ENCODE data around the gene C7.
A peak's percentile ranks its signal among the peaks of the same experiment; 100 is the strongest.

C7 gene

DNA sequence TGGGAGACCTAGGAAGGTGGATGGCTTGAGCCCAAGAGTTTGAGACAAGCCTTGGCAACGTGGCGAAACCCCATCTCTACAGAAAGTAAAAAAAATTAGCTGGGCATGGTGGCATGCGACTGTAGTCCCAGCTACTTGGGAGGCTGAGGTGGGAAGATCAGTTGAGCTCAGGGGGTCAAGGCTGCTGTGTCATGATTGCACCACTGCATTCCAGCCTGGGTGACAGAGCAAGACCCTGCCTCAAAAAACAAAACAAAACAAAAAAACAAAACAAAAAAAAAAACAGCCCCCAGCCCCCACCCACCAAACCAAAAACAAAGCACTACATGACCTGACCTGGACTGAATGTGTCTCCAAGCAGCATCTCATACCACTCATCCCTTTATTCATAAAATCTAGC, 33.3 kb upstream of the C7 start:
- Histone ChIP-seq H3K23ac (ENCODE audit: low read length in 2 of 2) (no peak overlapping the region), H3K4ac (ENCODE audit: low read depth in 1 of 2, low read length in 2 of 2) (no peak overlapping the region), H2BK5ac (ENCODE audit: low read depth, low read length, poor library complexity, severe bottlenecking) (no peak overlapping the region), H3K4me2 (ENCODE audit: low read length, poor library complexity, severe bottlenecking) (no peak overlapping the region), H3K9me3 (ENCODE audit: control insufficient read depth, low read length) (no peaks in the 10 kb centered on the region), H3K4me3 (ENCODE audit: insufficient read depth in 1 of 2, low read depth in 1 of 2, low read length in 2 of 2) (no peak overlapping the region), H3K18ac (ENCODE audit: low read depth in 1 of 2, low read length in 2 of 2) (no peak overlapping the region), H3K79me1 (replicated peaks; ENCODE audit: low read length, poor library complexity, severe bottlenecking) (no peaks in the 10 kb centered on the region), H3K36me3 (ENCODE audit: control insufficient read depth in 1 of 2, insufficient read depth in 2 of 2, low read depth in 1 of 2, low read length in 2 of 2) (no peaks in the 10 kb centered on the region), H3K9ac (ENCODE audit: low read length) (no peak overlapping the region), H2AK5ac (ENCODE audit: low read length, severe bottlenecking) (no peak overlapping the region), H3K14ac (ENCODE audit: low read length in 2 of 2) (no peak overlapping the region), H3K4me1 (ENCODE audit: control insufficient read depth, insufficient read depth, low read depth, low read length) (no peaks in the 10 kb centered on the region), H2BK12ac (ENCODE audit: low read length in 2 of 2) (no peak overlapping the region), H3K27me3 (ENCODE audit: control insufficient read depth in 1 of 2, insufficient read depth in 1 of 2, low read length in 2 of 2) (no peaks in the 10 kb centered on the region), H2AFZ (ENCODE audit: low read depth, low read length) (no peak overlapping the region), H3K27ac (ENCODE audit: low read length, poor library complexity, severe bottlenecking) (no peak overlapping the region), H4K91ac (ENCODE audit: low read length) (no peak overlapping the region), H2BK15ac (ENCODE audit: low read depth, poor library complexity, severe bottlenecking) (no peak overlapping the region), H4K8ac (ENCODE audit: low read length) (no peak overlapping the region), H2BK120ac (ENCODE audit: low read depth, low read length) (no peak overlapping the region)
- 79% methylated on average over 3 of the region's 3 CpGs for WGBS
- no peak for DNase-seq

DNA sequence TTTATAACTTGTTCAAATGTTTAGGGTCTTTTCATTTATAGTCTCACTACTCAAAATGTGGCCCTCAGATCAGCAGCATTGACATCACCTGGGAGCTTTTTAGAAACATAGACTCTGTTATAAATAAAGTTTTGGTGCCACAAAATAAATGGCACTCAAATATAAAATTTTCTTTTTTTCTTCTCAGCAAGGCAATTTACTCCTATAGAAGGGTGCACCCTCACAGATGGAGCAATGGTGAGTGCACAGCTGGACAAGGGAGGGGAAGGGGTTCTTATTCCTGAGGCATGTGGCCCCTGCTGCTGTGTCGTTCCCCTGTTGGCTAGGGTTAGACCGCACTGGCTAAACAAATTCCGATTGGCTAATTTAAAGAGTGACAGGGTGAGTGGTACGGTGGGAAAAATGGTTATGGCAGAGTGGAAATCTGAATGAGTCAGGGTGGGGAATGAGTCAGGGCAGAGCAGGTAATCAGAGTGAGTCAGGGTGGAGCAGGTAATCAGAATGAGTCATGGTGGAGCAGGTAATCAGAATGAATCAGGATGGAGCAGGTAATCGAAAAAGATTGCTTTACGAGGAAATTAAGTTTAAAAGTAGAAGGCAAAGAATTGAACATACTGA, 31.8 kb upstream of the C7 start:
- Histone ChIP-seq H4K91ac (ENCODE audit: low read length) (no peak overlapping the region), H3K23ac (ENCODE audit: low read length in 2 of 2) (no peak overlapping the region), H3K4ac (ENCODE audit: low read depth in 1 of 2, low read length in 2 of 2) (no peak overlapping the region), H2BK15ac (ENCODE audit: low read depth, poor library complexity, severe bottlenecking) (no peak overlapping the region), H2AFZ (ENCODE audit: low read depth, low read length) (no peak overlapping the region), H3K9me3 (ENCODE audit: control insufficient read depth, low read length) (peaks cover 9% of the 10 kb centered on the region), H3K14ac (ENCODE audit: low read length in 2 of 2) (no peak overlapping the region), H2AK5ac (ENCODE audit: low read length, severe bottlenecking) (no peak overlapping the region), H3K27me3 (ENCODE audit: control insufficient read depth in 1 of 2, insufficient read depth in 1 of 2, low read length in 2 of 2) (no peaks in the 10 kb centered on the region), H3K27ac (ENCODE audit: low read length, poor library complexity, severe bottlenecking) (no peak overlapping the region), H2BK12ac (ENCODE audit: low read length in 2 of 2) (no peak overlapping the region), H3K36me3 (ENCODE audit: control insufficient read depth in 1 of 2, insufficient read depth in 2 of 2, low read depth in 1 of 2, low read length in 2 of 2) (no peaks in the 10 kb centered on the region), H3K79me1 (replicated peaks; ENCODE audit: low read length, poor library complexity, severe bottlenecking) (no peaks in the 10 kb centered on the region), H4K8ac (ENCODE audit: low read length) (no peak overlapping the region), H3K9ac (ENCODE audit: low read length) (no peak overlapping the region), H3K4me2 (ENCODE audit: low read length, poor library complexity, severe bottlenecking) (no peak overlapping the region), H3K18ac (ENCODE audit: low read depth in 1 of 2, low read length in 2 of 2) (no peak overlapping the region), H3K4me3 (ENCODE audit: insufficient read depth in 1 of 2, low read depth in 1 of 2, low read length in 2 of 2) (no peak overlapping the region), H2BK120ac (ENCODE audit: low read depth, low read length) (no peak overlapping the region), H3K4me1 (ENCODE audit: control insufficient read depth, insufficient read depth, low read depth, low read length) (no peaks in the 10 kb centered on the region), H2BK5ac (ENCODE audit: low read depth, low read length, poor library complexity, severe bottlenecking) (no peak overlapping the region)
- 85% methylated on average over 4 of the region's 6 CpGs for WGBS
- no peak for DNase-seq

DNA sequence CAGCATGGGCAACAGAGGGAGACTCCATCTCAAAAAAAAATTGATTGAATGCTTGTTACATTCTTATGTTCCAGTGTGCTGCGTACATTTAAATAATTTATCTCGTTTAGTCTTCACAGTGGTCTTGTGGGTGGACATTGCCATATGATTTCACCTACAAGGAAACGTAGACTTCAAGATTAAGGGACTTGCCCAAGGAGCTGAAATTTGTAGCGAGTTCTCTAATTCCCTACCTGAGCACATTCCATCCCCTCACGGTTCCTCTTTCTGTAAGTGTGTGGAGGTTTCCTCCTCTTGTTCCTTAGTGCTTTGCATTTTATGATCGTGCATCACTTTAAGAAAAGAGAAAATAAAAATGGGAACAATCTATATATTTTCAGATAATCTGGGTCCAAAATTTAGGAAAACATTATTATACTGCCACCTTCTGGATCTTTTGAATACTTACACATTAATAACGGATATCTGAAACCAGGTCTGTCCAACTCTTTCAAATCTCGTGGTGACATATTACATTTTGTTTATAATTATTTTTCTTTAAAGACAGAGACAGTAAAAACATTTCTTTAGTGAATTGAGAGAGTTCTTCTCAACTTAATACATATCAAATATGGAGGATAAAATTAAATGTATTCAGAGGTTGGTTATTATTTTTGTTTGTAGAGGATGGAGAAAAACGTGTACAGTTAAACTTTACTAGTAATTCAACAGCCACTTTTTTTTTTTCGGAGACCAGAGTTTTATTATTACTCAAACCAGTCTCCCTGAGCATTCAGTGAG, 29.9 kb upstream of the C7 start:
- H3K4me2 ChIP-seq (ENCODE audit: low read length, poor library complexity, severe bottlenecking), result no peak overlapping the region
- H3K27me3 ChIP-seq (ENCODE audit: control insufficient read depth in 1 of 2, insufficient read depth in 1 of 2, low read length in 2 of 2), result no peaks in the 10 kb centered on the region
- H4K91ac ChIP-seq (ENCODE audit: low read length), result no peak overlapping the region
- no peak overlapping the region for H3K4ac ChIP-seq (ENCODE audit: low read depth in 1 of 2, low read length in 2 of 2)
- H3K27ac ChIP-seq (ENCODE audit: low read length, poor library complexity, severe bottlenecking), result no peak overlapping the region
- no peaks in the 10 kb centered on the region for H3K4me1 ChIP-seq (ENCODE audit: control insufficient read depth, insufficient read depth, low read depth, low read length)
- no peaks in the 10 kb centered on the region for H3K79me1 ChIP-seq (replicated peaks; ENCODE audit: low read length, poor library complexity, severe bottlenecking)
- H3K36me3 ChIP-seq (ENCODE audit: control insufficient read depth in 1 of 2, insufficient read depth in 2 of 2, low read depth in 1 of 2, low read length in 2 of 2), result no peaks in the 10 kb centered on the region
- peak; percentile 33 for DNase-seq
- H2AFZ ChIP-seq (ENCODE audit: low read depth, low read length), result no peak overlapping the region
- H2BK120ac ChIP-seq (ENCODE audit: low read depth, low read length), result no peak overlapping the region
- H4K8ac ChIP-seq (ENCODE audit: low read length), result no peak overlapping the region
- H2AK5ac ChIP-seq (ENCODE audit: low read length, severe bottlenecking), result no peak overlapping the region
- H3K9me3 ChIP-seq (ENCODE audit: control insufficient read depth, low read length), result peaks cover 9% of the 10 kb centered on the region
- no peak overlapping the region for H3K14ac ChIP-seq (ENCODE audit: low read length in 2 of 2)
- WGBS, result 54% methylated on average over 3 of the region's 10 CpGs
- H3K9ac ChIP-seq (ENCODE audit: low read length), result peak overlapping the region; percentile 67
- no peak overlapping the region for H3K4me3 ChIP-seq (ENCODE audit: insufficient read depth in 1 of 2, low read depth in 1 of 2, low read length in 2 of 2)
- no peak overlapping the region for H3K18ac ChIP-seq (ENCODE audit: low read depth in 1 of 2, low read length in 2 of 2)
- no peak overlapping the region for H2BK15ac ChIP-seq (ENCODE audit: low read depth, poor library complexity, severe bottlenecking)
- no peak overlapping the region for H2BK5ac ChIP-seq (ENCODE audit: low read depth, low read length, poor library complexity, severe bottlenecking)
- no peak overlapping the region for H3K23ac ChIP-seq (ENCODE audit: low read length in 2 of 2)
- H2BK12ac ChIP-seq (ENCODE audit: low read length in 2 of 2), result no peak overlapping the region

DNA sequence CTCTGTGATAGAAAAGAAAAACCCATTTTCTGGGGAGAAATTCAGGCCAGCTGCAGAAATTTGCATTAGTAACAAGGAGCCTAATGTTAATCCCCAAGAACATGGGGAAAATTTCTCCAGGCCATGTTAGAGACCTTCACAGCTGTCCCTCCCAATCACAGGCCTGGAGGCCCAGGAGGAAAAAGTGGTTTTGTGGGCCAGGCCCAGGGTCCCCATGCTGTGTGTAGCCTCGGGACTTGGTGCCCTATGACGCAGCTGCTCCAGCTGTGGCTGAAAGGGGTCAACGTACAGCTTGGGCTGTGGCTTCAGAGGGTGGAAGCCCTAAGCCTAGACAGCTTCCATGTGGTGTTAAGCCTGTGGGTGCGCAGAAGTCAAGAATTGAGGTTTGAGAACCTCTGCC, 27.0 kb upstream of the C7 start:
- Histone ChIP-seq H2AK5ac (ENCODE audit: low read length, severe bottlenecking) (no peak overlapping the region), H3K4ac (ENCODE audit: low read depth in 1 of 2, low read length in 2 of 2) (no peak overlapping the region), H3K27ac (ENCODE audit: low read length, poor library complexity, severe bottlenecking) (no peak overlapping the region), H3K9me3 (ENCODE audit: control insufficient read depth, low read length) (peaks cover 9% of the 10 kb centered on the region), H3K4me3 (ENCODE audit: insufficient read depth in 1 of 2, low read depth in 1 of 2, low read length in 2 of 2) (no peak overlapping the region), H3K4me1 (ENCODE audit: control insufficient read depth, insufficient read depth, low read depth, low read length) (no peaks in the 10 kb centered on the region), H3K36me3 (ENCODE audit: control insufficient read depth in 1 of 2, insufficient read depth in 2 of 2, low read depth in 1 of 2, low read length in 2 of 2) (no peaks in the 10 kb centered on the region), H4K91ac (ENCODE audit: low read length) (no peak overlapping the region), H4K8ac (ENCODE audit: low read length) (no peak overlapping the region), H3K23ac (ENCODE audit: low read length in 2 of 2) (no peak overlapping the region), H3K9ac (ENCODE audit: low read length) (no peak overlapping the region), H3K4me2 (ENCODE audit: low read length, poor library complexity, severe bottlenecking) (no peak overlapping the region), H3K27me3 (ENCODE audit: control insufficient read depth in 1 of 2, insufficient read depth in 1 of 2, low read length in 2 of 2) (peaks cover 0 to 8% of the 10 kb centered on the region in 2 experiments), H2BK15ac (ENCODE audit: low read depth, poor library complexity, severe bottlenecking) (no peak overlapping the region), H2BK120ac (ENCODE audit: low read depth, low read length) (no peak overlapping the region), H3K79me1 (replicated peaks; ENCODE audit: low read length, poor library complexity, severe bottlenecking) (no peaks in the 10 kb centered on the region), H2BK5ac (ENCODE audit: low read depth, low read length, poor library complexity, severe bottlenecking) (no peak overlapping the region), H2AFZ (ENCODE audit: low read depth, low read length) (no peak overlapping the region), H3K14ac (ENCODE audit: low read length in 2 of 2) (no peak overlapping the region), H2BK12ac (ENCODE audit: low read length in 2 of 2) (no peak overlapping the region), H3K18ac (ENCODE audit: low read depth in 1 of 2, low read length in 2 of 2) (no peak overlapping the region)
- no peak for DNase-seq
- 73% methylated on average over 4 of the region's 4 CpGs for WGBS
